Smooth muscle cell (in vitro differentiated cells): ENCODE data around the gene TAX1BP3. TPM values are rescaled to one million over a fixed set of nuclear protein-coding genes. Genes with fewer than 3 reads are reported as not detected.
A peak's percentile ranks its signal among the peaks of the same experiment; 100 is the strongest.

Source experiments
- DNase-seq: peaks from one replicate; lab custom pipeline; 2025; ENCODE audit not compliant: unreplicated experiment; lab: John Stamatoyannopoulos, UW
- H2AFZ ChIP-seq: fragments of 200-600 bp; sonication (generic); 2 replicates; pipeline ENCODE4 v1.6.0; 2016; ENCODE audit warnings: antibody characterized with exemption, low read depth, mild to moderate bottlenecking
- H3F3A ChIP-seq: fragments of 200-600 bp; sonication (generic); 2 replicates; pipeline ENCODE4 v1.6.0; 2017; ENCODE audit warnings: antibody characterized with exemption, low read depth
- H3K27ac ChIP-seq: fragments of 200-600 bp; sonication (generic); 2 replicates; pipeline ENCODE4 v1.5.1; 2016; ENCODE audit warnings: low read depth, mild to moderate bottlenecking
- H3K27me3 ChIP-seq: fragments of 200-600 bp; sonication (generic); 2 replicates; pipeline ENCODE4 v1.6.1; 2016; ENCODE audit warnings: low read depth, mild to moderate bottlenecking
- H3K36me3 ChIP-seq: fragments of 200-600 bp; sonication (generic); 2 replicates; pipeline ENCODE4 v1.5.1; 2016; ENCODE audit warnings: low read depth
- H3K4me1 ChIP-seq: fragments of 200-600 bp; sonication (generic); 2 replicates; pipeline ENCODE4 v1.5.1; 2016; ENCODE audit warnings: low read depth
- H3K4me2 ChIP-seq: fragments of 200-600 bp; sonication (generic); 2 replicates; pipeline ENCODE4 v1.6.0; 2016; ENCODE audit warnings: mild to moderate bottlenecking
- H3K4me3 ChIP-seq: fragments of 200-600 bp; sonication (generic); 2 replicates; pipeline ENCODE4 v1.5.1; 2016; ENCODE audit warnings: mild to moderate bottlenecking
- H3K79me2 ChIP-seq: fragments of 200-600 bp; sonication (generic); 2 replicates; pipeline ENCODE4 v1.6.0; 2016; ENCODE audit warnings: low read depth, mild to moderate bottlenecking
- H3K9ac ChIP-seq: fragments of 200-600 bp; sonication (generic); 2 replicates; pipeline ENCODE4 v1.6.0; 2016; ENCODE audit warnings: low read depth
- H3K9me3 ChIP-seq: fragments of 200-600 bp; sonication (generic); replicated peaks from 2 replicates; pipeline ENCODE4 v1.5.1; 2016; ENCODE audit warnings: low read depth
- H4K20me1 ChIP-seq: fragments of 200-600 bp; sonication (generic); 2 replicates; pipeline ENCODE4 v1.6.0; 2016; ENCODE audit warnings: low read depth
- CTCF ChIP-seq: fragments of 200-600 bp; sonication (generic); IDR thresholded peaks from 2 replicates; pipeline ENCODE4 v1.5.1; 2017; ENCODE audit warnings: borderline replicate concordance, mild to moderate bottlenecking, antibody characterized with exemption; ENCODE audit not compliant: insufficient read depth, poor library complexity, severe bottlenecking
- WGBS: methylation state at CpG from one replicate; pipeline ENCODE4 v1.1.7; 2016; ENCODE audit warnings: low lambda C conversion rate; 5-methylcytosine and 5-hydroxymethylcytosine counted together
- polyA plus RNA-seq: library from polyadenylated mRNA; unstranded; fragments of >200 nt; fragmentation: Nextera tagmentation; extraction: Ambion mirVana; gene quantifications from 2 replicates; pipeline ENCODE4 v1.2.1, GENCODE V29; 2016
- total RNA-seq: library from RNA; depleted of rRNA; stranded (reverse); fragments of >200 nt; gene quantifications from 2 replicates; pipeline ENCODE4 v1.2.3, GENCODE V29; 2014

The TAX1BP3 gene, protein sequence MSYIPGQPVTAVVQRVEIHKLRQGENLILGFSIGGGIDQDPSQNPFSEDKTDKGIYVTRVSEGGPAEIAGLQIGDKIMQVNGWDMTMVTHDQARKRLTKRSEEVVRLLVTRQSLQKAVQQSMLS
- total RNA-seq (115 and 127 TPM in 2 replicates), polyA plus RNA-seq (248 and 295 TPM in 2 replicates)

GRCh38 chr17:3668279-3669084 lies at the start of gene TAX1BP3, which contains the start of gene EMC6:
TAX1BP3 (minus strand) TSS chr17:3668578; CDS start chr17:3668526, 52 bp downstream.
EMC6 (plus strand) TSS chr17:3668812; CDS start chr17:3669147, 335 bp downstream.
- Histone ChIP-seq H3K4me2 (peak within 1 kb of the TSS; percentile 93), H3K36me3 (no peaks in the 10 kb centered on the region), H3K9ac (peak within 1 kb of the TSS; percentile 96), H3K27ac (peak within 1 kb of the TSS; percentile 97), H3F3A (peaks cover 6% of the 10 kb centered on the region), H3K4me3 (peak within 1 kb of the TSS; percentile 69), H4K20me1 (peaks cover 53% of the 10 kb centered on the region), H3K9me3 (no peaks in the 10 kb centered on the region), H3K4me1 (peaks cover 9% of the 10 kb centered on the region), H2AFZ (peak within 1 kb of the TSS; percentile 57), H3K27me3 (no peaks in the 10 kb centered on the region), H3K79me2 (peaks cover 42% of the 10 kb centered on the region)
- under 1% methylated on average over 85 of the region's 89 CpGs for WGBS
- peak; percentile 97 for DNase-seq
- no peak for TF ChIP-seq CTCF

- Histone ChIP-seq H3K4me1 (peaks cover 8% of the 10 kb centered on the region), H3K4me3 (no peak overlapping the region), H3K79me2 (no peaks in the 10 kb centered on the region), H3K9ac (no peak overlapping the region), H3K4me2 (no peak overlapping the region), H3F3A (no peaks in the 10 kb centered on the region), H4K20me1 (peaks cover 10% of the 10 kb centered on the region), H3K9me3 (no peaks in the 10 kb centered on the region), H2AFZ (no peak overlapping the region), H3K36me3 (peaks cover 16% of the 10 kb centered on the region), H3K27ac (no peak overlapping the region), H3K27me3 (no peaks in the 10 kb centered on the region)
- 88% methylated on average over 8 of the region's 8 CpGs for WGBS
- no peak for DNase-seq
- TF ChIP-seq CTCF = no peak
These were observed 46.9 kb upstream of the TAX1BP3 start for GRCh38 chr17:3715296-3715695.

DNA sequence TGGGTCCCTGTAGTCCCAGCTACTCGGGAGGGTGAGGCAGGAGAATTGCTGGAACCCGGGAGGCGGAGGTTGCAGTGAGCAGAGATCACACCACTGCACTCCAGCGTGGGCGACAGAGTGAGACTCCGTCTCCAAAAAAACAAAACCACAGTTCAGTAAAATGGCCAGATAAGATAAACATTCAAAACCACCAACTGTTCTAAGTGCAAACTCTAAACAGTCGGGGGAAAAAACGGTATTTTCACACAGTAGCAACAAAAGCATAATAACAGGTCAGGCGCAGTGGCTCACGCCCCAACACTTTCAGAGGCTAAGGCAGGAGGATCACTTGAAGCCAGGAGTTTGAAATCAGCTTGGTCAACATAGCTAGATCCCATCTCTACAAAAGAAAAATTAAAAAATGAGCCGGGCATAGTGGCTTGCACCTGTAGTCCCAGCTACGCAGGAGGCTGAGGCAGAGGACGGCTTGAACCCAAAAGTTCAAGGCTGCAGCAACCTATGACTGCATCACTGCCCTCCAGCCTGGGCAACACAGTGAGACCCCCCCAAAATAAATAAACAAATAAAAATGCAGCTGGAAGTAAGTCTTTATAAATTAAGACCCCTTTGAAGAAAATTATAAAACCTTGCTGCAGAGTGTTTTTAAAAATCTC lies 44.6 kb upstream of the TAX1BP3 start:
- Histone ChIP-seq H3K27me3 (no peaks in the 10 kb centered on the region), H3K79me2 (no peaks in the 10 kb centered on the region), H4K20me1 (no peaks in the 10 kb centered on the region), H3K4me3 (no peak overlapping the region), H3K4me2 (no peak overlapping the region), H3K4me1 (no peaks in the 10 kb centered on the region), H3K9ac (no peak overlapping the region), H2AFZ (no peak overlapping the region), H3F3A (no peaks in the 10 kb centered on the region), H3K9me3 (no peaks in the 10 kb centered on the region), H3K27ac (no peak overlapping the region), H3K36me3 (peaks cover 16% of the 10 kb centered on the region)
- no peak for DNase-seq
- TF ChIP-seq CTCF = no peak
- WGBS = 77% methylated on average over 13 of the region's 13 CpGs
